Keratinocyte (primary cell): ENCODE data around the gene PTGES3. TPM values are rescaled to one million over a fixed set of nuclear protein-coding genes. Genes with fewer than 3 reads are reported as not detected.

Source experiments
- DNase-seq: peaks from one replicate; pipeline ENCODE4 v3.0.0-alpha.2; 2011; ENCODE audit warnings: low read depth, missing footprints, low spot score
- FAIRE-seq: peaks from 2 replicates; lab custom pipeline; 2011; peaks lifted over from hg19 to GRCh38; lab: Jason Lieb, UNC
- H2AFZ ChIP-seq: 2 replicates; pipeline ENCODE4 v1.6.0; 2012; ENCODE audit warnings: low read length, control low read depth, inconsistent platforms; ENCODE audit not compliant: control insufficient read depth
- H3K27ac ChIP-seq: 2 replicates; pipeline ENCODE4 v1.5.1; 2011; ENCODE audit warnings: low read length; ENCODE audit not compliant: control insufficient read depth, insufficient read depth
- H3K27me3 ChIP-seq: 3 replicates; pipeline ENCODE4 v1.6.0; 2011; ENCODE audit warnings: low read length; ENCODE audit not compliant: control insufficient read depth, insufficient read depth; ENCODE audit errors: extremely low read depth
- H3K36me3 ChIP-seq, 2 experiments: 2 replicates in 1 of 2; 3 replicates in 1 of 2; pipeline ENCODE4 v1.5.1; 2011; ENCODE audit warnings: low read length in 2 of 2, mild to moderate bottlenecking in 1 of 2; ENCODE audit not compliant: control insufficient read depth in 2 of 2, insufficient read depth in 2 of 2; ENCODE audit errors: extremely low read depth in 1 of 2
- H3K4me1 ChIP-seq: 3 replicates; pipeline ENCODE4 v1.5.1; 2011; ENCODE audit warnings: low read length; ENCODE audit not compliant: control insufficient read depth, insufficient read depth; ENCODE audit errors: extremely low read depth
- H3K4me2 ChIP-seq: 3 replicates; pipeline ENCODE4 v1.6.0; 2011; ENCODE audit warnings: low read depth, low read length; ENCODE audit not compliant: control insufficient read depth, insufficient read depth; ENCODE audit errors: extremely low read depth
- H3K4me3 ChIP-seq, 3 experiments: fragments of 200-600 bp in 1 of 3; sonication (generic) in 1 of 3; 2 replicates in 2 of 3; 3 replicates in 1 of 3; pipeline ENCODE4 v1.5.1; 2011 to 2016; ENCODE audit warnings: low read length in 3 of 3, mild to moderate bottlenecking in 3 of 3, control low read depth in 2 of 3, inconsistent platforms in 1 of 3, low read depth in 1 of 3, mixed read lengths in 1 of 3, mixed run types in 1 of 3, moderate library complexity in 1 of 3; ENCODE audit not compliant: control insufficient read depth in 2 of 3, insufficient read depth in 2 of 3; ENCODE audit errors: extremely low read depth in 1 of 3
- H3K79me2 ChIP-seq: 2 replicates; pipeline ENCODE4 v1.6.0; 2012; ENCODE audit warnings: low read length; ENCODE audit not compliant: control insufficient read depth, insufficient read depth
- H3K9ac ChIP-seq: 3 replicates; pipeline ENCODE4 v1.6.0; 2011; ENCODE audit warnings: low read length; ENCODE audit not compliant: control insufficient read depth, insufficient read depth; ENCODE audit errors: extremely low read depth
- H3K9me1 ChIP-seq: 3 replicates; pipeline ENCODE4 v1.6.0; 2011; ENCODE audit warnings: low read length; ENCODE audit not compliant: control insufficient read depth, insufficient read depth; ENCODE audit errors: extremely low read depth
- H3K9me3 ChIP-seq: 2 replicates; pipeline ENCODE4 v1.5.1; 2012; ENCODE audit warnings: low read depth, low read length; ENCODE audit not compliant: control insufficient read depth
- H4K20me1 ChIP-seq: 3 replicates; pipeline ENCODE4 v1.6.0; 2011; ENCODE audit warnings: low read length; ENCODE audit not compliant: control insufficient read depth, insufficient read depth; ENCODE audit errors: extremely low read depth
- EZH2 ChIP-seq: IDR thresholded peaks from one replicate; pipeline ENCODE4 v1.6.1; 2012; ENCODE audit warnings: inconsistent platforms, mild to moderate bottlenecking, low read length, moderate library complexity
- dilution Hi-C: fragments of 300-500 bp; cut with MboI; formaldehyde crosslinking; loops from one replicate; pipeline ENCODE4 v1.7.0; 2020; ENCODE audit warnings: low sequenced_read_pairs; ENCODE audit not compliant: extremely low pct_ligation_motif_present
- polyA plus RNA-seq, 5 experiments: library from polyadenylated mRNA; depleted of rRNA in 3 of 5; stranded (reverse) in 3 of 5; stranded (forward) in 1 of 5; unstranded in 1 of 5; fragments of >200 nt; gene quantifications; 1 replicate in 1 of 5; 2 replicates in 3 of 5; 3 replicates in 1 of 5; pipeline versions ENCODE4 v1.2.1 to v1.2.3, GENCODE V29; 2011 to 2012; ENCODE audit warnings: missing spikeins in 2 of 5, low read depth in 1 of 5, low replicate concordance in 1 of 5
- TF ChIP-seq, protein P1 (sequence below), 3 experiments: IDR thresholded peaks in 1 of 3; conservative IDR thresholded peaks in 1 of 3; optimal IDR thresholded peaks in 1 of 3; 2 replicates in 2 of 3; 3 replicates in 1 of 3; pipeline versions ENCODE3 to v1.5.1; 2011; ENCODE audit warnings: low read length in 3 of 3, mild to moderate bottlenecking in 3 of 3, moderate library complexity in 2 of 3, control low read depth in 1 of 3, inconsistent platforms in 1 of 3; ENCODE audit not compliant: insufficient read depth in 2 of 3; ENCODE audit errors: extremely low read depth in 1 of 3

PTGES3 gene
- polyA plus RNA-seq, 1 donor (not counting 4 experiments of a cell fraction or from before 2014, with no cell fraction given) = 136 TPM

DNA sequence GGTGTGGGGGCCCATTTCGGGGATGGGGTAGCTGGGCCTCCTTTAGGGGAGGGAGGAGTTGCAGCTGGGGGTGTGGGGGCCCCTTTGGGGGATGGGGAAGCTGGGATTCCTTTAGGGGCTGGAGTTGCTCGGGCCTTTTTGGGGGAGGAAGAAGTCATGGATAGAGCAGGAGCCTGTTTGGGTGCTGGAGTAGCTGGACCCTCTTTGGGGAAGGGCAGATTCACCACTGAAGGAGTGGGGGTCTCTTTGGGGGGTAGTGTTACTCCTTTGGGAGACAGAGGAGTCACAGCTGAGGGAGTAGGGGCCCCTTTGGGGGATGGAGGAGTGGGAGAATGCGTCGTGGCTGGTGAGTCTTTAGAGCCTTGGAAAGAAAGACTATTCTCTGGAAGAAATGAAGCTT is 30.6 kb upstream of the PTGES3 start:
- Histone ChIP-seq H3K4me3 (no peak overlapping the region), H3K27me3 (no peaks in the 10 kb centered on the region), H3K36me3 (peaks cover 31 to 62% of the 10 kb centered on the region in 2 experiments), H3K9me1 (peaks cover 15% of the 10 kb centered on the region), H3K4me1 (peaks cover 21% of the 10 kb centered on the region), H3K9ac (no peak overlapping the region), H3K27ac (no peak overlapping the region), H2AFZ (no peak overlapping the region), H4K20me1 (peaks cover 74% of the 10 kb centered on the region), H3K9me3 (no peaks in the 10 kb centered on the region), H3K4me2 (no peak overlapping the region), H3K79me2 (peaks cover 87% of the 10 kb centered on the region)
- dilution Hi-C loops = no loop called here
- TF ChIP-seq EZH2 = no peak
- TF ChIP-seq, protein P1, sequence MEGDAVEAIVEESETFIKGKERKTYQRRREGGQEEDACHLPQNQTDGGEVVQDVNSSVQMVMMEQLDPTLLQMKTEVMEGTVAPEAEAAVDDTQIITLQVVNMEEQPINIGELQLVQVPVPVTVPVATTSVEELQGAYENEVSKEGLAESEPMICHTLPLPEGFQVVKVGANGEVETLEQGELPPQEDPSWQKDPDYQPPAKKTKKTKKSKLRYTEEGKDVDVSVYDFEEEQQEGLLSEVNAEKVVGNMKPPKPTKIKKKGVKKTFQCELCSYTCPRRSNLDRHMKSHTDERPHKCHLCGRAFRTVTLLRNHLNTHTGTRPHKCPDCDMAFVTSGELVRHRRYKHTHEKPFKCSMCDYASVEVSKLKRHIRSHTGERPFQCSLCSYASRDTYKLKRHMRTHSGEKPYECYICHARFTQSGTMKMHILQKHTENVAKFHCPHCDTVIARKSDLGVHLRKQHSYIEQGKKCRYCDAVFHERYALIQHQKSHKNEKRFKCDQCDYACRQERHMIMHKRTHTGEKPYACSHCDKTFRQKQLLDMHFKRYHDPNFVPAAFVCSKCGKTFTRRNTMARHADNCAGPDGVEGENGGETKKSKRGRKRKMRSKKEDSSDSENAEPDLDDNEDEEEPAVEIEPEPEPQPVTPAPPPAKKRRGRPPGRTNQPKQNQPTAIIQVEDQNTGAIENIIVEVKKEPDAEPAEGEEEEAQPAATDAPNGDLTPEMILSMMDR (optimal IDR thresholded peaks at IDR 0.05 in 1 of 3, IDR thresholded peaks at IDR 0.05 in 1 of 3, conservative IDR thresholded peaks at IDR 0.05 in 1 of 3; ENCODE audit: extremely low read depth in 1 of 3, insufficient read depth in 2 of 3, low read length in 3 of 3) = no peak
- FAIRE-seq = no peak
- DNase-seq = no peak

DNA sequence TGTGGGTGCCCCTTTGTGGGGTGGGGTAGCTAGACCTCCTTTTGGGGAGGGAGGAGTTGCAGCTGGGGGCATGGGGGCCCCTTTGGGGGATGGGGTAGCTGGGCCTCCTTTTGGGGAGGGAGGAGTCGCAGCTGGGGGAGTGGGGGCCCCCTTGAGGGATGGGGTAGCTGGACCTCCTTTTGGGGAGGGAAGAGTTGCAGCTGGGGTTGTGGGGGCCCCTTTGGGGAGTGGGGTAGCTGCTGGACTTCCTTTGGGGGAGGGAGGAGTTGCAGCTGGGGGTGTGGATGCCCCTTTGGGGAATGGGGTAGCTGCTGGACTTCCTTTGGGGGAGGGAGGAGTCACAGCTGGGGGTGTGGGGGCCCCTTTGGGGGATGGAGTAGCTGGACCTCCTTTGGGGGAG is 30.1 kb upstream of the PTGES3 start:
- Histone ChIP-seq H3K9ac (no peak overlapping the region), H2AFZ (no peak overlapping the region), H3K27ac (no peak overlapping the region), H3K4me1 (peaks cover 21% of the 10 kb centered on the region), H4K20me1 (peaks cover 71% of the 10 kb centered on the region), H3K27me3 (no peaks in the 10 kb centered on the region), H3K9me1 (peaks cover 15% of the 10 kb centered on the region), H3K36me3 (peaks cover 34 to 67% of the 10 kb centered on the region in 2 experiments), H3K4me2 (no peak overlapping the region), H3K9me3 (no peaks in the 10 kb centered on the region), H3K79me2 (peaks cover 82% of the 10 kb centered on the region), H3K4me3 (no peak overlapping the region)
- no peak for DNase-seq
- FAIRE-seq = no peak
- TF ChIP-seq, protein P1 (optimal IDR thresholded peaks at IDR 0.05 in 1 of 3, IDR thresholded peaks at IDR 0.05 in 1 of 3, conservative IDR thresholded peaks at IDR 0.05 in 1 of 3; ENCODE audit: extremely low read depth in 1 of 3, insufficient read depth in 2 of 3, low read length in 3 of 3) = no peak
- TF ChIP-seq EZH2 = no peak
- dilution Hi-C loops = no loop called here
